GM12892 (cell line): ENCODE measurements around the gene SNX8.

Experiments used
- POLR2A ChIP-seq: IDR thresholded peaks from 2 replicates; pipeline ENCODE4 v1.6.1; 2011; ENCODE audit warnings: low read depth, low read length, control low read depth
- POLR2AphosphoS5 ChIP-seq: IDR thresholded peaks from 2 replicates; pipeline ENCODE4 v1.6.1; 2011; ENCODE audit warnings: low read depth, low read length, control low read depth
- TAF1 ChIP-seq: IDR thresholded peaks from 2 replicates; pipeline ENCODE4 v1.6.1; 2011; ENCODE audit warnings: low read depth, mild to moderate bottlenecking, control low read depth, low read length, borderline replicate concordance

- no peak for TF ChIP-seq POLR2A
- TF ChIP-seq POLR2AphosphoS5: no peak
- no peak for TF ChIP-seq TAF1
These were observed 80.3 kb downstream of the SNX8 start for GRCh38 chr7:2233926-2234325.
